RWPE2 (cell line): ENCODE data around the gene ZNF821.

Experiments
- ATAC-seq: fragments of 200-7000 bp; cut with Tn5 transposase; 3 replicates; pipeline ENCODE4 v1.9.1; 2021; ENCODE audit warnings: low read depth
- DNase-seq: peaks from one replicate; pipeline ENCODE4 v3.0.0-alpha.2; 2020; ENCODE audit warnings: low spot score
- H3K27ac ChIP-seq: fragments of 450-650 bp; 2 replicates; pipeline ENCODE4 v1.5.1; 2017; ENCODE audit warnings: mild to moderate bottlenecking; ENCODE audit not compliant: poor library complexity, severe bottlenecking
- H3K27me3 ChIP-seq: fragments of 250-450 bp; sonication (Bioruptor Pico); 2 replicates; pipeline ENCODE4 v1.5.1; 2021; ENCODE audit warnings: mild to moderate bottlenecking, moderate library complexity; ENCODE audit not compliant: insufficient read depth, poor library complexity, severe bottlenecking
- H3K36me3 ChIP-seq: fragments of 250-450 bp; sonication (Bioruptor Pico); 2 replicates; pipeline ENCODE4 v1.5.1; 2020; ENCODE audit warnings: low read depth, mild to moderate bottlenecking, moderate library complexity
- H3K4me1 ChIP-seq: fragments of 250-450 bp; sonication (Bioruptor Pico); 2 replicates; pipeline ENCODE4 v1.5.1; 2021; ENCODE audit warnings: mild to moderate bottlenecking, moderate library complexity; ENCODE audit not compliant: insufficient read depth, poor library complexity, severe bottlenecking
- H3K4me3 ChIP-seq: fragments of 250-450 bp; sonication (Bioruptor Pico); 2 replicates; pipeline ENCODE4 v1.5.1; 2021; ENCODE audit warnings: mild to moderate bottlenecking, moderate library complexity; ENCODE audit not compliant: severe bottlenecking
- H3K9me3 ChIP-seq: fragments of 250-450 bp; sonication (Bioruptor Pico); 2 replicates; pipeline ENCODE4 v1.5.1; 2021; ENCODE audit warnings: mild to moderate bottlenecking, moderate library complexity; ENCODE audit not compliant: severe bottlenecking
- CTCF ChIP-seq: fragments of 450-650 bp; IDR thresholded peaks from one replicate; pipeline ENCODE4 v1.5.1; 2017; ENCODE audit warnings: mild to moderate bottlenecking, moderate library complexity; ENCODE audit not compliant: poor library complexity, severe bottlenecking

The ZNF821 gene, protein sequence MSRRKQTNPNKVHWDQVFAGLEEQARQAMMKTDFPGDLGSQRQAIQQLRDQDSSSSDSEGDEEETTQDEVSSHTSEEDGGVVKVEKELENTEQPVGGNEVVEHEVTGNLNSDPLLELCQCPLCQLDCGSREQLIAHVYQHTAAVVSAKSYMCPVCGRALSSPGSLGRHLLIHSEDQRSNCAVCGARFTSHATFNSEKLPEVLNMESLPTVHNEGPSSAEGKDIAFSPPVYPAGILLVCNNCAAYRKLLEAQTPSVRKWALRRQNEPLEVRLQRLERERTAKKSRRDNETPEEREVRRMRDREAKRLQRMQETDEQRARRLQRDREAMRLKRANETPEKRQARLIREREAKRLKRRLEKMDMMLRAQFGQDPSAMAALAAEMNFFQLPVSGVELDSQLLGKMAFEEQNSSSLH

DNA sequence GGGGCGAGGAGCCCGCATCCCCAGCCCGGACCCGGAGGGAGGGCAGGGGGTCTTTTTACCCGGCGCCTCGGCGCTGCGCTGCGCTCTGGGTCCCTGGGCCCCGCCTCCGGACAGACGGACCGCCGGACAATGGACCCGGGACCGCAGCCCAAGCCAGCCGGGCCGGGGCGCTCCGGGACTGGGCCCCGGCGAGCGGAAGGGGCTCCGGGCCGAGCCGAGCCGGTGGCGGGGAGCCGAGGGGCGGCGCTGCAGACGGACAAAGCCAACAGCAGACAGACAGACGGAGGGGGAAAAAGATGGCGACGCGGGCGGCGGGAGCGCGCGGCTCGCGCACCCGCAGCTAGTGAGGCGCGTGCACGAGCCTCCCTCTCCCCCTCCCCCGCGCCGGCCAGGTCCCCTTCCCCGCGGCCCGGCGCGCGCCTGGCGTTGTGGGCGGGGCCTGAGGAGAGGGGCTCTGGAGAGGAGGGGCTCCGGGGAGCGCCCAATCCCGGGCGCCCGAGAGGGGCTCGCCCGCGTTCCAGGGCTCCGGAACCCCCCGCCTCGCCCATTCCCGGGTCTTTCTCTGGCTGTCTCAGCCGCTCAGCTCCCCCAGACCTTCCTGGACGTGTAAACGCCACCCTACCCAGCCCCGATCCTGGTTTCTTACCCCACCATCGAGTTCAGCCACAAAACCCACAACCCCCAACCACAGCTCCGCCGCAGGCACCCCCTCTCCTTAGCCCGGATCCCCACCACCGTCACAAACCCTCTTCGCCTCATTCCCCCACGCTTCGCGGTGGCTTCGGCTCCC lies at the start of gene ZNF821:
TSS of gene ZNF821 (minus strand) at position 334 of the 790 bp plus-strand sequence. CDS start 4,236 bp downstream, outside the sequence.
- H3K27ac ChIP-seq: peak within 1 kb of the TSS; percentile 43
- H3K36me3 ChIP-seq: peaks cover 22% of the 10 kb centered on the region
- DNase-seq: no peak
- no peaks in the 10 kb centered on the region for H3K9me3 ChIP-seq
- H3K27me3 ChIP-seq: no peaks in the 10 kb centered on the region
- TF ChIP-seq CTCF: peak; percentile 43
- peak within 1 kb of the TSS; percentile 77 for H3K4me3 ChIP-seq
- ATAC-seq: peak; percentile 53
- peaks cover 5% of the 10 kb centered on the region for H3K4me1 ChIP-seq

GRCh38 chr16:71933017-71933416 lies 49.0 kb upstream of the ZNF821 start:
- Histone ChIP-seq H3K4me1 (no peaks in the 10 kb centered on the region), H3K27me3 (no peaks in the 10 kb centered on the region), H3K9me3 (no peaks in the 10 kb centered on the region), H3K4me3 (no peak overlapping the region), H3K36me3 (peaks cover 34% of the 10 kb centered on the region), H3K27ac (no peak overlapping the region)
- TF ChIP-seq CTCF: no peak
- DNase-seq: no peak
- no peak for ATAC-seq

- H3K36me3 ChIP-seq: peaks cover 48% of the 10 kb centered on the region
- H3K27me3 ChIP-seq: no peaks in the 10 kb centered on the region
- no peak overlapping the region for H3K27ac ChIP-seq
- ATAC-seq (no peak), DNase-seq (no peak)
- TF ChIP-seq CTCF: no peak
- H3K4me3 ChIP-seq: no peak overlapping the region
- no peaks in the 10 kb centered on the region for H3K9me3 ChIP-seq
- peaks cover 14% of the 10 kb centered on the region for H3K4me1 ChIP-seq
Measured at GRCh38 chr16:71931599-71931998, 47.6 kb upstream of the ZNF821 start.

GRCh38 chr16:71931001-71931400 lies 47.0 kb upstream of the ZNF821 start:
- ATAC-seq (no peak), DNase-seq (no peak)
- TF ChIP-seq CTCF: no peak
- Histone ChIP-seq H3K36me3 (peaks cover 54% of the 10 kb centered on the region), H3K27me3 (no peaks in the 10 kb centered on the region), H3K27ac (no peak overlapping the region), H3K4me3 (no peak overlapping the region), H3K4me1 (peaks cover 14% of the 10 kb centered on the region), H3K9me3 (no peaks in the 10 kb centered on the region)
